ENCODE data around the gene FRA10AC1.

DNA sequence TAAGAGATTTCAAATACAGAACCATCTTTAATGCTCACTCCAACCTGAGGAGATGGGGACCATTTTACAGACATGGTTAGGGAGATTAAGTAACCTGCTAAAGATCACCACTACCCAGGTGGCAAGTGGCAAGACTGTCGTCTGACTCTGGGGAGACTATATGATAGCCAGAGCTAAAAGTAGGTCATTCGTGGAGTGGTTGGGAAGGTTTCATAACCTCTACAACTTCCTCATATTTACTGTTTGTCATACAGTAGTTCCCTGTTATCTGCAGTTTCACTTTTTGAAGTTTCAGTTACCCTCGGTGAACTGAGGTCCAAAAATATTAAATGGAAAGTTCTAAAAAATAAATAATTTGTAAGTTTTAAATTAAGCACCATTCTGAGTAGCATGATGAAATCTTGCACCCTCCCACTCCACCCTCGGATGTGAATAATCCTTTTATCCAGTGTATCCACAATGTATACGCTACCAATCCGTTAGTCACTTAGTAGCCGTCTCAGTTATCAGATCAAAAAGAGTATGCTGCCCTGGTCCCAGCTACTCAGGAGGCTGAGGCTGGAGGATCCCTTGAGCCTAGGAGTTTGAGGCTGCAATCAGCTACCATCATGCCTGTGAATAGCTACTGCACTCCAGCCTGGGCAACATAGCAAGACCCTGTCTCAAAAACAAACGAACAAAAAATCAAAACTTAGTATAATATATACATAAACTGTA, 40.4 kb upstream of the FRA10AC1 start:
- TF ChIP-seq, protein P1, sequence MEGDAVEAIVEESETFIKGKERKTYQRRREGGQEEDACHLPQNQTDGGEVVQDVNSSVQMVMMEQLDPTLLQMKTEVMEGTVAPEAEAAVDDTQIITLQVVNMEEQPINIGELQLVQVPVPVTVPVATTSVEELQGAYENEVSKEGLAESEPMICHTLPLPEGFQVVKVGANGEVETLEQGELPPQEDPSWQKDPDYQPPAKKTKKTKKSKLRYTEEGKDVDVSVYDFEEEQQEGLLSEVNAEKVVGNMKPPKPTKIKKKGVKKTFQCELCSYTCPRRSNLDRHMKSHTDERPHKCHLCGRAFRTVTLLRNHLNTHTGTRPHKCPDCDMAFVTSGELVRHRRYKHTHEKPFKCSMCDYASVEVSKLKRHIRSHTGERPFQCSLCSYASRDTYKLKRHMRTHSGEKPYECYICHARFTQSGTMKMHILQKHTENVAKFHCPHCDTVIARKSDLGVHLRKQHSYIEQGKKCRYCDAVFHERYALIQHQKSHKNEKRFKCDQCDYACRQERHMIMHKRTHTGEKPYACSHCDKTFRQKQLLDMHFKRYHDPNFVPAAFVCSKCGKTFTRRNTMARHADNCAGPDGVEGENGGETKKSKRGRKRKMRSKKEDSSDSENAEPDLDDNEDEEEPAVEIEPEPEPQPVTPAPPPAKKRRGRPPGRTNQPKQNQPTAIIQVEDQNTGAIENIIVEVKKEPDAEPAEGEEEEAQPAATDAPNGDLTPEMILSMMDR (IDR thresholded peaks at IDR 0.05) = no peak
- TF ChIP-seq POLR2A (IDR thresholded peaks at IDR 0.05) = no peak
